CD4-positive, CD25-positive, alpha-beta regulatory T cell (primary cell): Measurements from ENCODE around the gene ARHGAP45. TPM values are rescaled to one million over a fixed set of nuclear protein-coding genes. Genes with fewer than 3 reads are reported as not detected.

ENCODE experiments used
- ATAC-seq, 2 donors: fragments of 150-1000 bp; cut with Tn5 transposase; one replicate each; pipeline ENCODE4 v1.10.0; 2021; ENCODE audit warnings: low read depth in 2 of 2, moderate number of reproducible peaks in 2 of 2, moderate library complexity in 1 of 2
- DNase-seq, 3 donors: peaks; one replicate each; pipeline versions ENCODE4 v3.0.0 to v3.0.0-alpha.2; 2012 to 2022; ENCODE audit warnings: mixed read lengths in 1 of 3
- H3K27ac ChIP-seq: one replicate; pipeline ENCODE4 v1.7.0; 2013; ENCODE audit warnings: mild to moderate bottlenecking, low read length; ENCODE audit not compliant: insufficient read depth, poor library complexity, severe bottlenecking
- H3K27me3 ChIP-seq: one replicate; pipeline ENCODE4 v1.7.0; 2013; ENCODE audit warnings: low read length; ENCODE audit not compliant: control insufficient read depth, insufficient read depth
- H3K36me3 ChIP-seq: one replicate; pipeline ENCODE4 v1.7.0; 2013; ENCODE audit warnings: mild to moderate bottlenecking, low read length, moderate library complexity; ENCODE audit not compliant: control insufficient read depth, insufficient read depth
- H3K4me1 ChIP-seq: 2 replicates; pipeline ENCODE4 v1.7.0; 2013; ENCODE audit warnings: mild to moderate bottlenecking, low read length; ENCODE audit not compliant: insufficient read depth, control insufficient read depth, poor library complexity, severe bottlenecking
- H3K4me3 ChIP-seq: one replicate; pipeline ENCODE4 v1.7.0; 2013; ENCODE audit warnings: low read depth, mild to moderate bottlenecking, low read length, moderate library complexity
- H3K9me3 ChIP-seq, 2 experiments: 1 replicate in 1 of 2; 2 replicates in 1 of 2; pipeline ENCODE4 v1.7.0; 2013; ENCODE audit warnings: low read length in 2 of 2, mild to moderate bottlenecking in 1 of 2, moderate library complexity in 1 of 2; ENCODE audit not compliant: control insufficient read depth in 2 of 2
- H3K27ac Mint-ChIP-seq, 3 donors: one replicate each; pipeline ENCODE4 v1.8.0; 2020 to 2022; ENCODE audit warnings: mild to moderate bottlenecking in 3 of 3, mixed read lengths in 3 of 3, moderate library complexity in 2 of 3
- H3K27me3 Mint-ChIP-seq: one replicate; pipeline ENCODE4 v1.8.0; 2022; ENCODE audit warnings: mild to moderate bottlenecking, mixed read lengths
- H3K36me3 Mint-ChIP-seq: one replicate; pipeline ENCODE4 v1.8.0; 2020; ENCODE audit warnings: mixed read lengths
- H3K4me1 Mint-ChIP-seq, 4 donors: one replicate each; pipeline ENCODE4 v1.8.0; 2020 to 2022; ENCODE audit warnings: mixed read lengths in 4 of 4, mild to moderate bottlenecking in 1 of 4
- H3K4me3 Mint-ChIP-seq, 4 donors: one replicate each; pipeline ENCODE4 v1.8.0; 2020 to 2022; ENCODE audit warnings: mild to moderate bottlenecking in 4 of 4, mixed read lengths in 4 of 4, moderate library complexity in 3 of 4
- H3K9me3 Mint-ChIP-seq, 7 donors: one replicate each; pipeline ENCODE4 v1.8.0; 2020 to 2022; ENCODE audit warnings: mixed read lengths in 7 of 7, mild to moderate bottlenecking in 3 of 7, moderate library complexity in 2 of 7
- polyA plus RNA-seq, 4 donors: library from polyadenylated mRNA; unstranded; fragments of 300-500 nt; fragmentation: Illumina TruSeq; gene quantifications; one replicate each; pipeline ENCODE4 v1.2.3, GENCODE V29; 2021
- total RNA-seq: library from RNA; stranded (reverse); gene quantifications from one replicate; pipeline ENCODE4 v1.2.3, GENCODE V29; 2022

Gene ARHGAP45
- total and polyA plus RNA-seq, 5 donors from 2014 or later = 258 to 756 (median 284) TPM

DNA sequence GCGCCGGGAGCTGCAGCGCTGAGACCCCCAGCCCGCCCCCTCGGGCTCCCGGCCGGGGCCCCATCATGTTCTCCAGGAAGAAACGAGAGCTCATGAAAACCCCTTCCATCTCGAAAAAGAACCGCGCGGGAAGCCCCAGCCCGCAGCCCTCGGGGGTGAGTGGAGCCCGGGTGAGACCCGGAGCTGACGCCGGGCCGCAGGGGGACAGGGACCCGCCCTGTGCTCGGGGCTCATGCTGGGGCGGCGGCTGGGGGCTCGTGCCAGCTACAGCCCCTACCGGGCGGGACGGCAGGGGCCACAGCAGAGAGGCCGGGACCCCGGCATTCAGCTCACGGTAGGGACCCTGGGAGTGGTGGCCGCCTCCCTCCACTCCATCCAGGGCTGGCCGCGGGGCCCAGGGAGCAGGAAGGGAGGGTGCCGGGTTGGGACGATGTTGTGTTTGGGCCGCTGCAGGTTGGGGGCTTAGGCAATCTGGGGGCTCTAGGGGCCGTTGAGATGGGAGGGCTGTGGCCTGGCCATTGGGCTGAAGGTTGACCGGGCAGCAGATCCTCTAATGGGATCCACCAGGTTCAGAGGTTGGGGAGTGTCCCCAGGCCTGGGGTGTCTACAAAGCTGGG is 482 bp downstream of the ARHGAP45 start:
- ATAC-seq = peak; percentile 23
- Histone ChIP-seq H3K27ac (peak overlapping the region; percentile 96), H3K4me3 (peak overlapping the region; percentile 62), H3K36me3 (peaks cover 12% of the 10 kb centered on the region), H3K9me3 (no peaks in the 10 kb centered on the region), H3K4me1 (peaks cover 69% of the 10 kb centered on the region), H3K27me3 (no peaks in the 10 kb centered on the region)
- peaks cover 0 to 2% (median 0%) of the 10 kb centered on the region in 7 donors for H3K9me3 Mint-ChIP-seq
- peak overlapping the region; percentile 92 to 94 (median 94) for H3K27ac Mint-ChIP-seq
- H3K4me3 Mint-ChIP-seq = peak overlapping the region; percentile 92 to 99 (median 96)
- H3K36me3 Mint-ChIP-seq = peaks cover 18% of the 10 kb centered on the region
- DNase-seq = peak in 2 of 3 donors; percentile 72 to 79
- H3K27me3 Mint-ChIP-seq = no peaks in the 10 kb centered on the region
- peaks cover 0 to 62% (median 18%) of the 10 kb centered on the region in 4 donors for H3K4me1 Mint-ChIP-seq

DNA sequence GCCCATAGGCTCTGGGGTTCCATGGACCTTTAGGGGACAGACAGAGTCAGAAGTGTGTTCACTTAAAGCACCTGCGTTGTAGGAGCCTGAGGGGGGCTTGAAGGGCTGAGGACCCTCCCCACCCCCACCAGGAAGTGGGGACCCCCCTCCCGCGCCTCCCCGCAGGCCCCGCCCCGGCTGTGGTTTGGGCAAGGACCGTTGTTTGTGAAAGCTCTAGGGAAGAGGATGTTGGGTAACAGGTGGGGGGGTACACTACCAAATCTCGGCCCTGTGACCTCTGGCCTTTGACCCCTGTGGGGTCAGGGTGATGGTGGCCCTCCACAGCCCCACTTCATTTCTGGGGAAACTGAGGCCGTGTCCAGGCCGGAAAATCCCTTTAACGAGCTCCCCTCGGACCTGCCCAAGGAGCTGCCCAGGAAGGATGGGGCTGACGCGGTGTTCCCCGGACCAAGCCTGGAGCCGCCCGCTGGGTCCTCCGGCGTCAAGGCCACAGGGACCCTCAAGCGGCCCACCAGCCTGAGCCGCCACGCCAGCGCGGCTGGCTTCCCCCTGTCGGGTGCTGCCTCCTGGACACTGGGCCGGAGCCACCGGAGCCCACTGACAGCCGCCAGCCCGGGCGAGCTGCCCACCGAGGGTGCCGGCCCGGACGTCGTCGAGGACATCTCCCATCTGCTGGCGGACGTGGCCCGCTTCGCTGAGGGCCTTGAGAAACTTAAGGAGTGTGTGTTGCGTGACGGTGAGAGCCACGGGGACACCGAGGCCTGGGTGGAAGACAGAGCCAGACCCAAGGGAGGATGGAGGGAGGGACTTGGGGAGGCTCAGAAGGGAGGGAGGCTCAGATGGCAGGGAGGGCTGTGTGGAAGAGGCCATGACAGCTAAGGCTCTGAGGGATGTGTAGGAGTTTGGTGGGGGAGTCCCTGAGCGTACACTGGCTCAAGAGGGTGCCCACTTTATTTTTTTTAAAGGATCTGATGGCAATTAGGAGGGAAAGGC is 1.3 kb downstream of the ARHGAP45 start:
- H3K36me3 ChIP-seq = peaks cover 21% of the 10 kb centered on the region
- Mint-ChIP-seq H3K4me3 (peak overlapping the region; percentile 92 to 99 (median 96)), H3K27me3 (no peaks in the 10 kb centered on the region), H3K9me3 (peaks cover 0 to 2% (median 0%) of the 10 kb centered on the region in 7 donors), H3K27ac (peak overlapping the region; percentile 92 to 96 (median 95)), H3K36me3 (peaks cover 26% of the 10 kb centered on the region), H3K4me1 (peaks cover 0 to 69% (median 18%) of the 10 kb centered on the region in 4 donors)
- H3K27me3 ChIP-seq = no peaks in the 10 kb centered on the region
- DNase-seq = peak; percentile 51 to 91 (median 82)
- H3K27ac ChIP-seq = peak overlapping the region; percentile 96
- ATAC-seq = peak; percentile 23 to 24
- peak overlapping the region; percentile 75 for H3K4me3 ChIP-seq
- peaks cover 78% of the 10 kb centered on the region for H3K4me1 ChIP-seq
- no peaks in the 10 kb centered on the region for H3K9me3 ChIP-seq

DNA sequence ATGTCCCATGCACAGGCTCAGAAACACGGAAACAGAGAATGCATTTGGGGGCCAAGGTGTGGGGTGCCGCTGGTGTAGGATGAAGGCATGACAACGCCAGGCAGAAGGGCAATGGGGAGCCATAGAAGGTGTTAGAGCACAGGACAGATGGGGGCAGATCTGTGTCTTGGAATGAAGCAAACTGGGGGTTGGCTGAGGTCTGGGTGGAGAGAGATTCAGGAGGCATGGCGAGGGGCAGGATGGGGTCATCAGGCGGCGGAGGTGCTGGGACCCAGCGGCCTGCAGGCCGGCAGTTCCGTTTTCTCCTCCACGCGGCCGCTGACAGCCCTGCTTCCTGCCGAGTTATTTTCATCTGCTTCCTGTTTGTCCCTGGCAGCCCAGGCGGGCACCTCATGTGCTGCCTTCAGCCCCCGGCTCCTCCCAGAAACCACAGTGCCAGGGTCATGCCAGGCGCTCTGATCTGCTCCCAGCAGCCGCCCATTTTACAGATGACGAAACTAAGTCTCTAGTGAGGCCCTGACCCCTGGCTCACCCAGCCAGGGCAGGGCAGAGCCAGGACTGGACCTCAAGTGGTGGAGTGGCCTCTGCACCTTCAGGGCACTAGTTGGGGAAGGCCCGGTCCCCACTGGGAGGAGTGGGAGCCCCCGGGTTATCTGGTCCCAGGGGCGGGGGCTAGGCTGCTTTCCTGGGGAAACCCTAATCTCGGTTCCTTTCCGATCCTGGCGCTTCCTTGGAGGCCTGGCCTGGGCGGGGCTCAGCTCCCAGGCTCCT is 2.2 kb downstream of the ARHGAP45 start:
- Histone ChIP-seq H3K27me3 (no peaks in the 10 kb centered on the region), H3K27ac (peak overlapping the region; percentile 96), H3K36me3 (peaks cover 27% of the 10 kb centered on the region), H3K9me3 (no peaks in the 10 kb centered on the region), H3K4me3 (peak overlapping the region; percentile 75), H3K4me1 (peaks cover 84% of the 10 kb centered on the region)
- peak overlapping the region; percentile 92 to 96 (median 95) for H3K27ac Mint-ChIP-seq
- peaks cover 27% of the 10 kb centered on the region for H3K36me3 Mint-ChIP-seq
- DNase-seq (peak; percentile 66 to 95 (median 80)), ATAC-seq (peak; percentile 48 to 55)
- H3K9me3 Mint-ChIP-seq = peaks cover 0 to 2% (median 0%) of the 10 kb centered on the region in 7 donors
- H3K4me1 Mint-ChIP-seq = peaks cover 0 to 71% (median 17%) of the 10 kb centered on the region in 4 donors
- H3K4me3 Mint-ChIP-seq = peak overlapping the region; percentile 68 to 99 (median 95)
- no peaks in the 10 kb centered on the region for H3K27me3 Mint-ChIP-seq

DNA sequence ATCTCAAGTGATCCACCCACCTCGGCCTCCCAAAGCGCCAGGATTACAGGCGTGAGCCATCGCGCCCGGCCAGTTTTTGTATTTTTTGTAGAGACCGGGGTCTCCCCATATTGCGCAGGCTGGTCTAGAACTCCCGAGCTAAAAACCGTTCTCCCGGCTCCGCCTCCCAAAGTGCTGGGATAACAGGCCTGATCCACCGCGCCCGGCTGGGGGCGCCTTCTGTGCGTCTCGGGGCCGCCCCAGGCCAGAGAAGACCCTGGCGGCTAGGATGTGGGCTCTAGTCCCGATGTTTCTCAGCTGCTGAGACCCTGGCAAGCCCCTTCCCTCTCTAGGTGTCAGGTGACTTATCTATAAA is 3.6 kb downstream of the ARHGAP45 start:
- DNase-seq (no peak), ATAC-seq (no peak)
- no peaks in the 10 kb centered on the region for H3K27me3 ChIP-seq
- no peaks in the 10 kb centered on the region for H3K9me3 ChIP-seq
- Mint-ChIP-seq H3K9me3 (peaks cover 0 to 2% (median 0%) of the 10 kb centered on the region in 7 donors), H3K27ac (peak overlapping the region in 2 of 3 donors; percentile 51 to 95), H3K4me3 (peak overlapping the region; percentile 24 to 99 (median 58)), H3K27me3 (peaks cover 4% of the 10 kb centered on the region), H3K36me3 (peaks cover 30% of the 10 kb centered on the region), H3K4me1 (peaks cover 0 to 65% (median 13%) of the 10 kb centered on the region in 4 donors)
- H3K4me3 ChIP-seq = no peak overlapping the region
- H3K4me1 ChIP-seq = peaks cover 82% of the 10 kb centered on the region
- no peak overlapping the region for H3K27ac ChIP-seq
- peaks cover 34% of the 10 kb centered on the region for H3K36me3 ChIP-seq

DNA sequence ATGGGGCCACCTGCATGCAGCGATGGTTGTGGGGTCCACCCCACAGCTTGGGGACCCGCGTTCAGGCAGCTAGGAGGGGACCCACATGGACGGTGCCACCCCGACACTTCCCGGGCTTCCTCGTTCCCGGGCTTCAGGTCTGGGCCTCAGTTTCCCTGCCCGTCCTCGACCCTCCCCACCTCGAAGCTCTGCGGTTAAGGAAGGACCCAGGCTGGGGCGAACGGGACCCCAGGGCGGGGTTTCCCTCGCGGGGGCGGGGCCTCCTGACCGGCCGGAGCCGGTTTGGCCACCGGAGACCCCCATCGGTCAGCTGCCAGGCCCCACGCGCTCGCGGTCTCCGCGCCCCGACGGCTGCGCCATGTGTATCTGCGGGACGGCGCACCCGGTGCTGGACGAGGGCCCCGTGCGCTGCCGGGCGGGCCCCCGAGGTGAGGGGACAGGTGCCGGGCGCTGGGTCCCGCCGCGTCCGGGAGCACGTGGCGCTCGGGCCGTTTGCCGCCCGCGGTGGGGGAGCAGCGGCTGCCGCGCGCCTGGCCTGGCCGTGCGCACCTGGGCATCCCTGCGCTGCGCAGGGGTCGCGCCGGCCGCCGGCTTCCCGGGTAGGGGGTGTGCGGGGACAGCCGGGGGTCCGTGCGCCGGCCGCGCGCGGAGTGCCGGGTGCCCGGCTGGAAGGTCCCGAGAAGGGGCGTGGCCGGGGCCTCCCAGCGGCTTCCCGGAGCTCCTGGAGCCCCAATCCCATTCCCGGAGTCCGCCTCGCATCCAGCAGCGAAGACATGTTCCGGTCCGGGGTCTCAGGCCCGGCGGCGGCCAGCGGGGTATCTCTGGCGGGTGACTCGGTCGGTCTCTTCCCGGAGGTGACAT is 4.2 kb downstream of the ARHGAP45 start:
- Mint-ChIP-seq H3K4me1 (peaks cover 0 to 65% (median 16%) of the 10 kb centered on the region in 4 donors), H3K27me3 (peaks cover 9% of the 10 kb centered on the region), H3K36me3 (peaks cover 36% of the 10 kb centered on the region), H3K9me3 (peaks cover 0 to 2% (median 0%) of the 10 kb centered on the region in 7 donors), H3K27ac (peak overlapping the region; percentile 84 to 97 (median 87)), H3K4me3 (peak overlapping the region; percentile 78 to 99 (median 84))
- DNase-seq (peak in 1 of 3 donors; percentile 1), ATAC-seq (no peak)
- no peaks in the 10 kb centered on the region for H3K27me3 ChIP-seq
- H3K4me3 ChIP-seq = no peak overlapping the region
- peaks cover 40% of the 10 kb centered on the region for H3K36me3 ChIP-seq
- H3K9me3 ChIP-seq = no peaks in the 10 kb centered on the region
- H3K4me1 ChIP-seq = peaks cover 82% of the 10 kb centered on the region
- peak overlapping the region; percentile 63 for H3K27ac ChIP-seq

DNA sequence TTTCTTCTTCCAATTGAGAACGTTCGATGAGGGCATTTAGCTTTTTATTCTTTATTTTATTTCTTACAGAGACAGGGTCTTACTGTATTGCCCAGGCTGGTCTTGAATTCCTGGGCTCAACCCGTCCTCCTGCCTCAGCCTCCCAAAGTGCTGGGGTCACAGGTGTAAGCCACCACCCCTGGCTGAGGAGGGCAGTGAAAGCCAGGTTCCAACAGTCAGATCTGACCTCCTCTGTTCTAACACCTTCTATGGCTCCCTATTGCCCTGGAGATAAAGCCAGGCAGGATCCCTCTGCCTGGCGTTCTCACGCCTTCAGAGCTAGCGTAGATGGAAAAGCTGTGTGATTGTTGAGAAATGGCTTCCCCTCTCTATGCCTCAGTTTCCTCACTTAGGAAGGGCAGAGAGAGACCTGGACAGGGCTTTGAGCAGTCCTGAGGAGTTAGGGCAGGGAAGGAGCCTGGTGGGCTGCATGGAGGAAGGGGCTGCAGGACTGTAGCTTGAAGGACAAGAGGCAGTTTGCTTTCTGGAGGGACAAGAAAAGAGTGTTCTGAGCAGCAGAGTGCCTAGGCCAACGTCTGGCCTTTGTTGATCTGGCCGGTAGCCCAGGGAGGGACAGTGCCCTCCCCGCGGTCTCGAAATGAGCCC is 5.5 kb downstream of the ARHGAP45 start:
- H3K9me3 ChIP-seq = no peaks in the 10 kb centered on the region
- Mint-ChIP-seq H3K9me3 (peaks cover 0 to 2% (median 0%) of the 10 kb centered on the region in 7 donors), H3K27ac (peak overlapping the region; percentile 84 to 97 (median 87)), H3K4me3 (peak overlapping the region; percentile 78 to 89 (median 84)), H3K4me1 (peaks cover 0 to 72% (median 24%) of the 10 kb centered on the region in 4 donors), H3K27me3 (peaks cover 16% of the 10 kb centered on the region), H3K36me3 (peaks cover 41% of the 10 kb centered on the region)
- peak overlapping the region; percentile 63 for H3K27ac ChIP-seq
- DNase-seq (no peak), ATAC-seq (no peak)
- H3K36me3 ChIP-seq = peaks cover 42% of the 10 kb centered on the region
- peaks cover 88% of the 10 kb centered on the region for H3K4me1 ChIP-seq
- H3K27me3 ChIP-seq = no peaks in the 10 kb centered on the region
- no peak overlapping the region for H3K4me3 ChIP-seq
